ENCODE data around the gene DCTD.
"Not testable (repeated sequence)": the region's sequence is repeated elsewhere in the genome, so short reads cannot be mapped to it uniquely, and the experiment has no call there.

DCTD gene

DNA sequence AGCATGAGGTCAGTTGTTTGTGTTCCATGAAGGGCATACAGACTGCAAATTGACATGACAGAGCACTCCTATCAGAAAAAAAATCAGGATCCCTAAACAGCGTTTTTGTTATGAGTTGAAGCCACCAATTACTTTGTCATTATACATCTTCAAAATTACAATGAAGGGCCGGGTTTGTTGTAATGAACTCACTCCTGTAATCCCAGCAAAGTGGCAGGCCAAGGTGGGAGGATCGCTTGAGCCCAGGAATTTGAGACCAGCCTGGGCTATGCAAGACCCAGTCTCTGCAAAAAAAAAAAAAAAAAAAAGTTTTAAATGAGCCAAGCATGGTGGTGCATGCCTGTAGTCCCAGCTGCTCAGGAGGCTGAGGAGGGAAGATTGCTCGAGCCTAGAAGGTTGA is 3.5 kb upstream of the DCTD start:
- DNase-seq = no peak

DNA sequence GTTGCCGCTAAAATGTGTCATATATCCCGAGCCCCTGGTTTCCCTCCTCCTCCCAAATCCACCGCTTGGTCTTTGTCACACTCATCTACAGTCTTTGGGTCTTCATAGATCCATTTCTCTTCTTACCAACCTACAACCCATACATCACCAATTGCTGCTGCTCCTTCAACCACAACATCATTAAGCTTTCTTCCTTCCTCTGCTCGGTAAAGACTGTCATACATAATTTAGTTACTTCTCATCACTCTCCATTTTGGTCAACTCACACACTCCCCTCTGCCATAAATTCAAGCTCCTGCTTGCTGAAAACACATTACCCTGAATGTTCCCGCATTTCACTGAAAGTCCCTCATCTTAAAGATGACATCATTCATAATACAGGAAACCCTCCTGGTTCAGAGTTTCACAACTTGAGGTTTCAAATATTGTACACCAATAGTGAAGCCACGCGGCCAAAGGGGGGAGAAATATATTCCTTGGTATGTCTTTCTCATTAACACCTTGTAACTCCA is 1.7 kb upstream of the DCTD start:
- peak; percentile 43 for DNase-seq

DNA sequence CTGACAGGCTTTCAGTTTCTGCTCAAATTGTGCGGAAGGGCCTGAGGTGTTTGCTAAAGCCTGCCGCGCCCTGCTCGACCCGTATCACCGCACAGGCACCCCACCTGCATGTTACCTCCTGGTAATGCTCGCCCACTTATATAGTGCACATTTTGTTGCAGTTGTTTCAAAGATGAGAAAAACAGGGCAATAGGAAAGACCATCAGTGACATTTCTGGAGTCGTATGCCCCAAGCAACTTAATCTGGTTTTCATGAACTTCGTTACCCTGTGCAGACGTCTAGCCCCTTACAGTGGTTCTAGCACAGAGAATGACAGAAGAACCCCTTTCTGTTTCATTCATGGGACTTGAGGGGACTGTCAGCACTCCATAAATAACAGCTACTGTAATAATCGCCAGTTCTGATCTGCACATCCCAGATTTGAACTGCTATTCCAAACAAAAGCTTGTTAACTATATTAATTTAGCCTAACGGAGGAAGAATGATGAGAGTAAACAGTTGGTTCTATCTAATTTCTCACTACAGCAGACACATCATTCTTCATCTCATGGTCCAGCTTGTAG is 940 bp upstream of the DCTD start:
- DNase-seq = no peak

DNA sequence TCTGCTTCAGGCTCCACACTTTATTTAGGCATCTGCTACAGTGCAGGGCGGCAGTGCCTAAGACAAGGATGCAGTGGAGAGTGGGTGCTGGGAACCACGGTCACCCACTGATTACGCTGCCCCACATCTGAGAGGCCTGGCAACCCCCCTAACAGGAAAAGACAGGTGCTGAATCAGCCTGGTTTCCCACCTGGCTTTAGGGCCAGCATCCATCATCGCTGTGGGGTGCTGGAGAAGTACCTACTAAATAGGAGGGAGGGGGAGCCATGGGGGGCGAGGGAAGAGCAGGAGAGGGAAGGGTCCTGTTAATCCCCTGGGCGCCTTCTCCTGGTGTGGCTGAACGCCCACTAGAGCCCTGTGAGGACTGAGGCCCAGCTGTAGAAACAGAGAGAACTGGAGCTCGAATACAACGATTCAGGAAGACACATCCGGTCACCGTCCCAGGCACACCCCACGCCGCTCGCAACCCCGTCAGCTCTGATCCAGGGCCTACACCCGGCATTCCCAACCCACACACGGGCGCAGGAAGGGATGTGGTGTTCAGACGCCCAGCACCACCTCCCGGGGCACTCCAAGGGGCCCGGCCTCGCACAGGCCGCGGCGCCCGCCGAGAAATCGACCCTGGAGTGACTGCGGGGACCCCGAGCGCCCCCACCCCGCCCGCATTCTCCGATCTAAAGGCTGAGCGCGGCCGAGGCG is 554 bp downstream of the DCTD start:
- no peak for DNase-seq

DNA sequence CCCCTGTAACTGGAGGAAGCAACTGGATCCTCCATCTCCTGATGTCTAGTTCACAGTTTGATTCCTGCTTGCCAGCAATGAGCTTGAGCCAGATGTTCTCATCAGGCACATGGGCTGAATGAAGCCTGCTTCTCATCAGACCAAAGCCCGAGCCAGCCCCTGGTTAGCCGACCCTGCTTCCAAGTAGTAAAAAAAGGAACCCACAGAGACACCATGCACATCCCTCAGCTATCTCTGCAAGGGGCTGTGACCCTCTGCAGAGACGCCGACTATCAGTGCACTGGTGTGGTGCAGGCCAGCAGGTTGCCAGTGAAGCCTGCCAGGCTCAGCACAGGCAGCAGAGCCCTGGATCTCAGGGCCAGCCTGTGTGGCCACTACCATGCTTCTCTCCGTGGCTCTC is 2.8 kb downstream of the DCTD start:
- no peak for DNase-seq

DNA sequence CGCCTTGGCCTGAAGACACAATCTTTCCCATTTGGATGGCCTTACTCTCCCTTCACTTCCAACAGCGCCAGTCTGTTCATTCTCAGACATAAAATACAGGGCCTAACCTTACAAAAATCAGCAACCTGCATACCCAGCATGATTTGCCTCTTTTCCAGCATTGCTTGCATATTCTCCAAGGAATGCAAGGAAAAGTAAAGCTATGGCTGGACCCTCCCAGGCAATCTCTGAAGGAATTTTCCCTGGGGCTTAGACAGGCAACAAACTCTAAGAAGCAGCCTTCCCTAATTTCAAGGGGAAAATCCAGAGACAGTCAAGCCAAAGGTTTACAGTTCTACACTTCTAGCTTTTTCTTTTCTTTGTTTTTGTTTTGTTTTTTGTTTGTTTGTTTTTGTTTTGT is 3.6 kb downstream of the DCTD start:
- DNase-seq = no peak

DNA sequence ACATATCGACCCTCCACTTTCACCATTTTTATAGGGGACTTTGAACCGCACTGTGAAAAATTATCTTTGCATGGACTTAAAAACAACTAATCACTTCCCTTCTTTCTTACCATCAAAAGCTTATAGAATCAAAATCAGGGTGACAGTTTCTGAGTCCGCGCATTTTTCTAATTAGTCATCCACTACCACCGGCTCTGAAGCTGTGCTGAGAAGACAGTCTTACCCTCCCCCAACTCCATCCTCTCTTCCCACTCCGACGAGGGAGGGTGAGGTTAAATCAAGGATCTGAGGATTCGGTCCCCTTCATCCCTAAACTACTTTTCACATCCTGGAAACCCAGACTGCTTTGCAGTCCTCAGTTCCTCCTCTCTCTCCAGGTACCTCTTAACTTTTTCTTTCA is 4.2 kb downstream of the DCTD start:
- no peak for DNase-seq

DNA sequence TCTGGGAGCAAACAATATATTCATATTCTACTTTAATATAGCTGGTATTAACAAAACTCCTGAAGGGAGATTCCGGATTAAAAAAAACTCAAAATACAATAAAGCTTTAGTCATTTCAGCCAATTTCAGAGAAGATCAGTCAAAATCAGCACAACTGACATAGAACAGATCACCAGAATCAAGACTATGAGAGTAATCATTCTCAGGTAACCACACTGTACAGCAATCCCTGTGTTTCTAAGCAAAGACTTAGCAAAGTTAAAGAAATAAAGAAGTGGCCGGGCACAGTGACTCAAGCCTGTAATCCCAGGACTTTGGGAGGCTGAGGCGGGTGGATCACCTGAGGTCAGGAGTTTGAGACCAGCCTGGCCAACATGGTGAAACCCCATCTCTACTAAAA is 9.1 kb downstream of the DCTD start:
- DNase-seq = no peak

DNA sequence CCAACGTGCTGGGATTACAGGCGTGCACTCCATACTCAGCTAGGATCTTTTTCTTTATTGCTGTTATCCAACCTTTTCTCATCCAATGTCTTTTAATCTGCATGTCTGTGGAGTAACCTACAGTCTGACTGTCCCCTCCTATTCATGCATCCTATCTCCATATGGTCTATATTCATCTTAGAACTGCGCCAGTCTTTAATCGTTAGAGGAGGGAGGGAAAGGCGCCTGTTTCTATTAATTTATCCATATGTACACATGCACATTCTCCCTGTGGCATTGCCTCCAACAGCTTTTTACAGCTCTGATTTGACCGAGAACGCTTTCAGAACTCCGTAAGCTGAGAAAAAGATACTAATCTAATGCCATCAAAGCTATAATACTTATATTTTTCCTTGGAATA is 9.8 kb downstream of the DCTD start:
- no peak for DNase-seq

DNA sequence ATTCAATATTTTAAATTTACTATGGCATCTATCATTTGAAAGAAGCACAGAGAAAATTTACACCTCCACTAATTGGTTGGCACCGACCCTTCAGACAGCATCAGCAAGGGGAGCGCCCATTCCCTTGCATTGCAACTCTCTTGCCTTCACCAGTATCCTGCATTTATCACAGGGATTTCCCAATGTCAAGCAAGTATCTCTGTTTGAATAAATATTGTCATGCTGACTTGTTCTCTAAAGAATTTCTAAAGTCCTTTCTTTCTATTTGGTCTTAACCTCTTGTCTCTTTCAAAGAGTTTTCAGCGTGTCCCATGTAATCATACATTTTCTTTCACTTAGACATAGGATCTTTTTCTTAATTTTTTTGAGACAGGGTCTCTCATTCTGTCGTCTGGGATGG is 10.4 kb downstream of the DCTD start:
- no peak for DNase-seq

DNA sequence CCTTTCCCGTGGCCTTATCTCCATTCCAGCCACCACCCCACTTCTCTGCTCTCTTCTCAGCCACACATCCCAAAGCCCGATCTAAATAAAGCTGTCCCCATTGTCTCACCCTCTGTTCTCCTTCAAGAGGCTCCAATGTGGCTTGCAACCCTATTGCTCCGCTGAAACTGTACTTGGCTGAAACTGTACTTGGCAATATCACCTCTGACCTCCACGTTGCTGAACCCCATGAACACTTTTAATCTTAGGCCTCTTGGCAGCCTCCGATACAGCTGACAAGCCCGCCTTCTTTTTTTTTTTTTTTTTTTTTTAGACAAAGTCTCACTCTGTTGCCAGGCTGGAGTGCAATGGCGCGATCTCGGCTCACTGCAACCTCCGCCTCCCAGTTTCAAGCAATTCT is 12.1 kb downstream of the DCTD start:
- no peak for DNase-seq

DNA sequence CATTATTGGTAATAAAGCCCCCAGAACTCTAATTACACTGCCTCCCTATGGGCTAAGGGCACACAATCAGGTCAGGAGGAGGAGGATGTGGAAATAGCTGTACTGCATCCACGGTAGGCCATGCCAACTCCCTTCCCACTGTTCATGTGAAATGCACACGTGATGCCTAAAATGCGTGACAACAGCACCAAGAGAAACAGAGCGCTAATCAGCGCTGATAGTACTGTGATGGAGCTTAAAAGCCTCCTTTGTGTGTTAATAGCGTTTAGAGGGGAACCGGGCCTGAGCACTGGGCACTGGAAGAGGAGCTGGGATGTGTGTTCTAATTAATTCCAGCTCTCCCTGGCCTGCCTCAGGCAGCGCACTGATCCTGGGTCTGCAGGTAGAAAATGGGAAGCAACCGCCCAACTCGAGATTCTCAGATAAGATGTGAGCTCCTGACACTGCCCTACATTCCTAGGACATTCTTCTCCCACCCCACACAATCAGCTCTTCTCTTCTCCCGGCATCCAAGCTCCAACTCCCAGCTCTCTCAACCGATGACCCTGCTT is 12.9 kb downstream of the DCTD start:
- no peak for DNase-seq

DNA sequence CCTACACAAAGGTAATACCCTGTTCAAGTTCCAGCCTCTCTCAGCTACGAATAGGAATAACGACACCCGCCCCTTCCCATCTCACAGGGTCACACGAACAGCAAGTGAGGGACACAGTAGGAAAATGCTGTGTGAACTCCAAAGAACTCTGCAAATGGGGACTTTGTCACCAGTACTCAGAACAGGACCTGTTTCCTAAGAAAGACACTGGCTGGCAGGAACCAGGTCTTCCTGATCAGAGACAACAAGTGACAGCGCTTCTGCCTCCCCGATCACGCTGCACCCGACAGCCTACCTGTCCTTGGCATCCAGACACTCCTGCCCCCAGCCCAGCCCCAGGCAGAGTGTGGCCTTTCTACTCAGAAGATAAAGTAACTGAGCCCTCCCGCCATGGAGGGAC is 14.2 kb downstream of the DCTD start:
- DNase-seq = no peak

DNA sequence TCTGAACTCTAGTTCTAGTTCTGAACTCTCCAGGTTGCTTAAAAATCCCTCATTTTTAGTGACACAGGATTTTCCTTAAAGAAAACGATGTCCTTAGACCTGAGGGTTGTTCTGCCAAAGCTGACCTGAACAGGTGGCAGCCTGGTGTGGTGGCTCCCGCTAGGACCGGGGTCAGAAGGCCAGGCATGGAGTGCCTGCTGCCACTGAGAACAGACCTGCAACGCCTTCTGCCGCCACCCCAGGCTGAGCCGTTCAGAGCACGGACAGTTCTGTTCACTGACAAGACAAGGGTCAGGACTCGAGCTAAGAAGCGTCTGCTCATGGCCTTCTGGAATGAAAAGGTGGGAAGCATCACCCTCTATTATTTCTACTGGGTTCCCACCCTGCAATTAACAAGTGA is 15.8 kb downstream of the DCTD start:
- no peak for DNase-seq

DNA sequence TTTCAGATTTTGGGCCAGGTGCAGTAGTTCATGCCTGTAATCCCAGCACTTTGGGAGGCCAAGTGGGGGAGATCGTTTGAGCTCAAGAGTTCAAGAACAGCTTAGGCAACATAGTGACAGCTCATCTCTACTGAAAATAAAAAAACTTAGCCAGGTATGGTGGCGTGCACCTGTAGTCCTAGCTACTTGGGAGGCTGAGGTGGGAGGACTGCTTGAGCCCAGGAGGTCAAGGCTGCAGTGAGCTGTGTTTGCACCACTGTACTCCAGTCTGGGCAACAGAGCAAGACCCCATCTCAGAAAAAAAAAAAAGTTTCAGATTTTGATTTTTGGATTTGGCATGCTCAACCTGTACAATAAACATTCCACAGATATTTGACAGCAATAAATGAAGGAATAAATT is 17.2 kb downstream of the DCTD start:
- DNase-seq = not testable (repeated sequence)

DNA sequence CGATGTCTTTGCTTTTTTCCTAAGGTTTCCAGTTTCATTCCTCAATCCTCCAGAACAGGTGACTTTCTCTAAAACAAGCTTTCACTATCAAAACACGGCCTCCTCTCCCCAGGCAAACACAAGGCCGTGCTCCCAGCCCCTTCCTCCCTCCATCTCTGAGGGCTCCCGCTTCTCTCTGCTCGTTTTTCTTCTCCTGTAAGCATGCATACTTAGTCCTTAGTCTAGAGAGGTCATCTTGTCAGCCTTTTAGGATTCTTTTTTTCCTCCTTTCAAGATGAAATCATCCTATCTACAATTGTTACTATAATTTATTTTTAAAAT is 18.7 kb downstream of the DCTD start:
- DNase-seq = no peak

DNA sequence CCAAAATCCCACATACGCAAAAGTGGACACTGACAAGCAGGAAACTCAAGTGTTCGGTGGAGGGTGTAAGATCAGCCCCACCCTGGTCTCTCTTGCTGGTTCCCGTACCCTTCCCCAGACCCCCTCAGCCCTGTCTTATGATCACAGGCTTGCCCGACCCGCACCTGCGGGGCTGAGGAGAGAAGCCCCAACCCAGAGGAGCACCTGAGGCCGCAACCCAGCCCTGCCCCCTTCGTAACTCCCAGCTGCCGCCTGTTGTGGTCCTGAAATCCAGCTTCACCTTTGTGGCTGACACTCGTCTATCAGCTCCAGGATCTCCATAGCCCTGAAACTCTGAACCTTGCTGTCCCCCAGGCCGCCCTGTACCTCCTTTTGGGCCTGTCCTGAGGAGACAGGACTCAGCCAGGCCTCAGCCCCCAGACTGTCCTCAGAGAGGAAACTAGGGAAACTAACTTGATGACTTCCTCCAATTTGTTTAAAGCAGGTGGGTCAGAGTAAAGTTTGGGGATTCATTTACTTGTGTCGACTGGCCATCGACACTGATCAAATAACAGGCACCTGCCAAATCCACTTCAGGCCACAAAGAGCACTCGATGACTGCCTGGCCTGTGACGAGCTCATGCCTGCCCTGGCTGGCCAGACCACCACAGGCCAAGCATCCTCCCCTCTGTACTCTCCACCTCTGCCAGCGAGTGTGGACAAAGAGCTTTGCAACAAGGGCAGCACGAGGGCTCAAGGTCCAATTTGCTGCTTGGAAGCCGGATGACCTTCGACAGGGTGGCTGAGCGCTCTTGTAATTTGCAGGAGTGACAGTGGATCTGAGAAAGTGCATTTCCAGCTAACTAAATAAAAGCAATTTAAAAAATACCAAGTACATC is 19.3 kb downstream of the DCTD start:
- DNase-seq = no peak

DNA sequence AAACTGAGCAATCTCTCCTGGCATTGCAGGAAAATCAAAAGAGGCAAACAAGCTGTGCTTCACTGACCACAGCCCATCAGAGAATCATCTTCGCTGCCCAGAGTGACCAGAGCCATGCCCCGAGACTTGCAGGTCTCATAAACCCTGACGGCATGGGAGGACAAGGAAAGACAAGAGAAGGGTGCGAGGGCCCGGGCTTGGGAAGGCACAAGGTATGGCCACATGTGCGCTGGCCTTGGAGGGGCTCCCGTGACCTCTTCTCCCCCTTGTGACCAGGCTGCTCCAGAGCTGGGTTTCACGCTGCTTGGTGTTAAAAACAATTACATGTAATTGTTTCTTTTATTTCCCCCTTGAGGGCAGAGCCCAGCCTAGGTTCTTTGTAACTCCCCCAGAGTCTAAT is 20.8 kb downstream of the DCTD start:
- DNase-seq = no peak

DNA sequence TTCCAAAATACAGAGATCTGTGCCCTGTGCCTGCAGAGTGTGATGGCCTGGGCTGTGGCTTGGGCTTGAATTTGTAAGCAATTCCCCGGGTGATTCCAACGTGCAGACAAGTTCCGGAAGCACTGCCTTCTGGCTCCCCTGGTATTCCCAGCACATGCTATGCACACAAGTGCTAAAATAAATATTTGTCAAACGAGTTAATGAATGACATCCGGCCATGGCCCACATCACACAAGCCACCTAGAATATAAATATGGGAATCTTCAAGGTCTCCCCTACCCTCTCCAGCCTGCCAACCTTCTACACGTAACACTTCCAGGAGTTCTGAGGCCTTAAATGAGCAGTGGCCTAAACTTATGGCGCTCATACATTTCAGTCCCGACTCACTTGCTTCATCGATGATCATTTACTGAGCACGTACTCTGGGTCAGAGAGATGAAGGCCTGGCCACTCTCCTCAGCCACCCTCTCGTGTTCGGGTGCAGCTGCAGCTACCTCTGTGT is 21.3 kb downstream of the DCTD start:
- no peak for DNase-seq

DNA sequence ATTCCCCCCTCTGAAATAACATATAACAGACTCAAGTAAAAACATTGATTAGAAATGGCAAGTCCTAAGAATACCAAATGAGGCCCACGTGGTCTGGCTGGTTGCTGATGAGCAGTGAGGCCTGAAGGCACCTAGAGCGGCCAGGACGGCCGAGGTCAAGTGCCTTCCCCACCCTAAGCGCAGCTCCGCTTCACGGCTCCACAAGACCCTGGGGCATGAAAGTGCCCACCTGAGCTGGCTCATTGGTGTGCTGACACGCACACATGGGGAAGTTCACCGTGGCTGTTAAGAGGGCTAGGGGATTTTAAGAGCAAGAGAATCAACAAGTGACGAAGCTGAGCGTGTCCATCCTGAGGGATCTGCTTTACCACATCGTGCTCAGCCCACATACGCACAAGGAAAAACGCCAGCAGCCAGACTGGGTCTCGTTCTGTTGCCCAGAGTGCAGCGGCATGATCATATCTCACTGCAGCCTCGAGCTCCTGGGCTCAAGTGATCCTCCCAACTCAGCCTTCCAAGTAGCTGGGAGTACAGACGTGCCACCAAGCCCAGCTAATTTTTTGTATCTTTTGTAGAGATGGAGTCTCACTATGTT is 22.4 kb downstream of the DCTD start:
- DNase-seq = no peak

DNA sequence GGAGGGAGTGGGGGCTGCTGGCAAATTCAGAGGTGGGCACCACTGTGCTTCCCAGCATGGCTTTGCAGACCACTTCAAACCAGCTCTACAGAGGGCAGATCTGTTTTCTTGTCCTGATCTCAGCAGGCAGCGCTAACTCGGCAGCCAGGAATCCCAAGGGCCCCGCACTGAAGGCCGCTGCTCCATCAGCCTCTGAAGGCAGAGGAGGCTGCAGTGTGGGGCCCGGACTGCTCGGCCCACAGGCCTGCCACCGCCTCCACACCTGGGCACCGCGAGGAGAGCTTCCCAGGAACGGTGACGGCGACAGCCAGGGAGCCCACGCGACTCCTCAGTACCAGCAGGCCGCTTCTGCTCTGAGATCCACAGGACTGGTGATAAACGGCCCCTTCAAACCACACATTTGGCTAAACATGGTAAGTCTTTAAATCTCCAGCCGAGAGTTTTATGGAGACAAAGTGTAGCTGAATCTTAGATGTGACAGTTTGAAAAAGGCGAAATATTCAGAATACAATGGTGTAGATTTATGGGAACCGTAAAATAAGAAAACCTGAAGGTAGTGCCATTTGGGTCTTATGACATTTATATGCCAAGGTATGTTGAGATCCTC is 23.6 kb downstream of the DCTD start:
- DNase-seq = no peak

DNA sequence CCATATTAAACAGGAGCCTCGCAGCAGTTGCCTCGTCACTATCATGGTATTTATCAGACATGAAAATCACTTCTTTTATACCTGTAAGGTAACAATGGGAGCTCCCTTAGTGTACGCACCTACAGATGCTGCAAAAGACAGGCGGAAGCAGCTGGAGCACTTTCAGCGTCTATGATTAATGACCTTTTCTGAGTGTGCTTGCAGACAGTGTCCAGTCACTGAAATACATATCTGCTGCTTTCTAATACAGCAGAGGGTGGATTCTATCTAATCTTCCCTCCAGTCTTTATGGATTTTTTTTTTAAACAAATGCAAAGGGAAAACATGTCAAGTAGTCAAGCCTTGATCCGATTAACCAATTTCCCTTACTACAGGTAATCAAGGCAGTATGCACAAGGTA is 24.1 kb downstream of the DCTD start:
- no peak for DNase-seq

DNA sequence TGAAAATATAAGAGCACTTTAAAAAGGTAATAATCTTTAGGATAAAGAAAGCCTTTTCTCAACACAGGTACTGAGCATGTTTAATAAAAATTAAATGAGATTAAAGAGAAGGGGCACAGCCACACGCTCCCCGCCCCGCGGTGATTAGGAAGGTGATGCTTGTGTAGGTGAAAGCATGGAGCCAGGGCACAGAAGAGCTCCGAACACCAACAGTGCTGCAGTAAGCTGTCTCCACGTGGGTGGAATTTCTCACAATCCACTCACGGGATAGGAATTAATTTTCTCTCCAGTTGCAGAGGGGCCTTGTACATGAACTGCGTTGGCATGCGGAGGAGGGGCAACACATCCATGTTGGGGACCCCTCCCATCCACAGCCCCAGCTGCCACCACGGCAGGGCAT is 27.0 kb downstream of the DCTD start:
- DNase-seq = no peak

All from CD4-positive, alpha-beta T cell treated with Interleukin-15 for 1 hour (primary cell).